HEK293T (cell line): ENCODE data around the gene STOML1.

Source experiments
- CTCF ChIA-PET: fragments of 350-600 bp; formaldehyde crosslinking; extraction: SDS; loops from one replicate; lab custom pipeline; 2021; ENCODE audit warnings: antibody characterized with exemption, inconsistent platforms; lab: Yijun Ruan, JAX
- POLR2A ChIA-PET: fragments of 350-600 bp; formaldehyde crosslinking; extraction: SDS; loops from one replicate; lab custom pipeline; 2020; ENCODE audit warnings: antibody characterized with exemption, inconsistent platforms; lab: Yijun Ruan, JAX
- DNase-seq: peaks from one replicate; pipeline ENCODE4 v3.0.0; 2012; ENCODE audit warnings: mixed read lengths; ENCODE audit errors: extremely low spot score
- ARNT ChIP-seq: fragments of 450-650 bp; IDR thresholded peaks from 2 replicates; pipeline ENCODE4 v1.6.1; 2017; ENCODE audit warnings: mild to moderate bottlenecking
- BHLHE40 ChIP-seq: fragments of 450-650 bp; IDR thresholded peaks from 2 replicates; pipeline ENCODE4 v1.6.1; 2016; ENCODE audit warnings: mild to moderate bottlenecking, moderate library complexity, borderline replicate concordance
- CTBP1 ChIP-seq: fragments of 450-650 bp; IDR thresholded peaks from 2 replicates; pipeline ENCODE4 v1.6.1; 2016; ENCODE audit warnings: borderline replicate concordance
- ELF4 ChIP-seq: fragments of 450-650 bp; IDR thresholded peaks from 2 replicates; pipeline ENCODE4 v1.6.1; 2017; ENCODE audit warnings: antibody characterized with exemption
- FOXA1 ChIP-seq: fragments of 450-650 bp; IDR thresholded peaks from 2 replicates; pipeline ENCODE4 v1.6.1; 2016; ENCODE audit warnings: mild to moderate bottlenecking
- FOXK2 ChIP-seq: fragments of 450-650 bp; IDR thresholded peaks from 2 replicates; pipeline ENCODE4 v1.6.1; 2016; ENCODE audit warnings: mild to moderate bottlenecking
- FOXM1 ChIP-seq: fragments of 450-650 bp; IDR thresholded peaks from 2 replicates; pipeline ENCODE4 v1.6.1; 2017; ENCODE audit warnings: mild to moderate bottlenecking, borderline replicate concordance
- HDGF ChIP-seq: fragments of 450-650 bp; IDR thresholded peaks from 2 replicates; pipeline ENCODE4 v1.6.1; 2017; ENCODE audit warnings: antibody characterized with exemption, borderline replicate concordance
- L3MBTL2 ChIP-seq: fragments of 450-650 bp; conservative IDR thresholded peaks from 2 replicates; pipeline ENCODE4 v1.6.1; 2016; ENCODE audit warnings: mild to moderate bottlenecking
- LEF1 ChIP-seq: fragments of 450-650 bp; IDR thresholded peaks from 2 replicates; pipeline ENCODE4 v1.6.1; 2017; ENCODE audit warnings: mild to moderate bottlenecking, borderline replicate concordance
- NFRKB ChIP-seq: fragments of 450-650 bp; IDR thresholded peaks from 2 replicates; pipeline ENCODE4 v1.6.1; 2016; ENCODE audit warnings: mild to moderate bottlenecking, moderate library complexity
- SP1 ChIP-seq: fragments of 450-650 bp; IDR thresholded peaks from 2 replicates; pipeline ENCODE4 v1.6.1; 2017
- SUZ12 ChIP-seq: fragments of 450-650 bp; IDR thresholded peaks from 2 replicates; pipeline ENCODE4 v1.6.1; 2016; ENCODE audit warnings: mild to moderate bottlenecking
- TARDBP ChIP-seq: fragments of 450-650 bp; IDR thresholded peaks from 2 replicates; pipeline ENCODE4 v1.6.1; 2016
- ZNF384 ChIP-seq: fragments of 450-650 bp; IDR thresholded peaks from 2 replicates; pipeline ENCODE4 v1.6.1; 2016
- TF ChIP-seq, protein P1 (sequence below): fragments of 450-650 bp; IDR thresholded peaks from 2 replicates; pipeline ENCODE4 v1.6.1; 2016

Gene STOML1

DNA sequence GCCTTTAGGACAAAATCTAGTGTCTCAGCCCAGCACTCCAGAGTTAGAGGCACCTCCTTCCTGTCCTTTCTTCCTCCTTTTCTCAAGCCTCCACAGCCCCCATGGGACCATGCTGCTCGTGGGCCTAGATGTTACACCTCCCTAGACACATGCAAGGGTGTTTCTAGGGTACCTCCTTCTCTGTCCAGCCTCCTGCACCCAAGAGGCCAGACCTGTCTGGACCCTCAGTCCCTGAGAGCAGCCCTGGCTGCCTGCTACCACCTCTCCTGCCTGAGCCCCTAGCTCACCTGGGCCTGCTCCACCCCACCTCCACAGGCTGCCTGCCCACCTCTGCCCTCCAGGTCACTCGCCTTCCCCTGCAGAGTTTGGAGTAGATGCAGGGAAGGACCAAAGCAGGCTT, 60.7 kb downstream of the STOML1 start:
- TF ChIP-seq HDGF: no peak
- TF ChIP-seq CTBP1: no peak
- no peak for TF ChIP-seq FOXK2
- TF ChIP-seq BHLHE40: no peak
- no peak for TF ChIP-seq L3MBTL2
- no peak for TF ChIP-seq SP1
- no peak for TF ChIP-seq ARNT
- no peak for TF ChIP-seq SUZ12
- DNase-seq: no peak
- ChIA-PET CTCF (interaction anchor here (1.0 kb wide), 1 partner anchor 58 kb away, joined by 3 read pairs; the partner anchor contains the start of gene TBC1D21), POLR2A (no interaction called here)

GRCh38 chr15:73930790-73931281, 61.3 kb downstream of the STOML1 start:
- no peak for TF ChIP-seq FOXK2
- no peak for TF ChIP-seq SP1
- no peak for TF ChIP-seq ZNF384
- TF ChIP-seq FOXM1: no peak
- no peak for TF ChIP-seq L3MBTL2
- TF ChIP-seq, protein P1, sequence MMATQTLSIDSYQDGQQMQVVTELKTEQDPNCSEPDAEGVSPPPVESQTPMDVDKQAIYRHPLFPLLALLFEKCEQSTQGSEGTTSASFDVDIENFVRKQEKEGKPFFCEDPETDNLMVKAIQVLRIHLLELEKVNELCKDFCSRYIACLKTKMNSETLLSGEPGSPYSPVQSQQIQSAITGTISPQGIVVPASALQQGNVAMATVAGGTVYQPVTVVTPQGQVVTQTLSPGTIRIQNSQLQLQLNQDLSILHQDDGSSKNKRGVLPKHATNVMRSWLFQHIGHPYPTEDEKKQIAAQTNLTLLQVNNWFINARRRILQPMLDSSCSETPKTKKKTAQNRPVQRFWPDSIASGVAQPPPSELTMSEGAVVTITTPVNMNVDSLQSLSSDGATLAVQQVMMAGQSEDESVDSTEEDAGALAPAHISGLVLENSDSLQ: no peak
- no peak for TF ChIP-seq ELF4
- TF ChIP-seq BHLHE40: no peak
- no peak for TF ChIP-seq SUZ12
- no peak for TF ChIP-seq LEF1
- TF ChIP-seq CTBP1: no peak
- no peak for TF ChIP-seq HDGF
- no peak for TF ChIP-seq NFRKB
- no peak for TF ChIP-seq ARNT
- no peak for TF ChIP-seq TARDBP
- TF ChIP-seq FOXA1: no peak
- ChIA-PET POLR2A (no interaction called here), CTCF (interaction anchor here (1.0 kb wide), 1 partner anchor 57 kb away, joined by 3 read pairs; the partner anchor contains the start of gene TBC1D21)
- DNase-seq: no peak

- ChIA-PET POLR2A (no interaction called here), CTCF (interaction anchor here (1.0 kb wide), 1 partner anchor 57 kb away, joined by 3 read pairs; the partner anchor contains the start of gene TBC1D21)
- TF ChIP-seq SUZ12: no peak
- no peak for TF ChIP-seq FOXK2
- TF ChIP-seq, protein P1: no peak
- TF ChIP-seq FOXA1: no peak
- no peak for DNase-seq
These were observed 61.7 kb downstream of the STOML1 start for GRCh38 chr15:73930371-73930770.

DNA sequence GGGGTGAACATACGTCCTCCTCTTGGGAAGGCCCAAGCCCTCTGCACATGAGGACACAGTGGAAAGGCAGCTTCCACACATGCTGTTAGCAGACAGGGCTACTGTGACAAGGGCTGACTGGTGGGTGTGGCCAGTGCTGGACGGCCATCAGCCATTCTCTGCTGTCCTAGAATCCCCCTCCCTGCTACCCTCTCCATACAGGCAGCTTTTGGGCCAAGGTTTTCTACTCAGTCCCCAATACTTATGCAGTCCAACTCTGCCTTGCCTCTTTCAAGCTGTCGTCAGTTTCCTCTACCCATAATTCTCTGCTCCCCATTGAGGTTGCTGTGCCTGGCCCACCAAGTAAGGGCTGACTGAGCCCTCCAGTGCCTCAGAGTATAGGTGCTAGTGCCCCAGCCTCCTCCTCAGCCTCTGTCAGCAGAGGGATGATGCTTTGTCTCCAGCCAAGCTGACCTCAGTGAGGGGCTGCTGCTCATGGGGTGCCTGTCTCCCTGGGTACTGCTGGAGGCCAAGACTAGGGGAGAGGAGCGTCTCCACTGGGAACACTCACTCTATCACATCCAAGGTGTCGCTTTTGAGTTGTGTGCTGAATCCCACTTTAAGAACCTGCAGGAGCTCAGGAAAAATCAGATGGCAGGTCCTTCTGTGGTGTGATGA, 63.0 kb downstream of the STOML1 start:
- ChIA-PET CTCF (interaction anchor here (0.5 to 1.5 kb wide), 3 partner anchors 10 to 465 kb away, joined by 3 to 7 read pairs (median 3); no protein-coding TSS in a partner anchor), POLR2A (no interaction called here)
- TF ChIP-seq CTBP1: no peak
- DNase-seq: no peak
